Ovary (tissue), 9 donors: ENCODE results near the gene THBS3. TPM values are rescaled to one million over a fixed set of nuclear protein-coding genes. Genes with fewer than 3 reads are reported as not detected.

Experiments
- DNase-seq, 5 donors: peaks; one replicate each; pipeline ENCODE4 v3.0.0-alpha.2; 2019 to 2020
- H3K27ac ChIP-seq, 2 donors: fragments of 200-600 bp; one replicate each; pipeline versions ENCODE4 v1.5.1 to v1.8.0; 2019 to 2022
- H3K27me3 ChIP-seq: fragments of 200-600 bp; one replicate; pipeline ENCODE4 v1.8.0; 2022
- H3K36me3 ChIP-seq: fragments of 200-600 bp; sonication (generic); one replicate; pipeline ENCODE4 v1.5.1; 2019
- H3K4me1 ChIP-seq: one replicate; pipeline ENCODE4 v1.8.1; 2013; ENCODE audit warnings: mild to moderate bottlenecking, moderate library complexity; ENCODE audit not compliant: insufficient read depth
- H3K4me3 ChIP-seq: fragments of 200-600 bp; sonication (generic); one replicate; pipeline ENCODE4 v1.5.1; 2017
- H3K9me3 ChIP-seq, 2 donors: fragments of 200-600 bp in 1 of 2; sonication (generic) in 1 of 2; one replicate each; pipeline versions ENCODE4 v1.5.1 to v1.8.1; 2013 to 2019; ENCODE audit warnings: mild to moderate bottlenecking in 1 of 2, moderate library complexity in 1 of 2
- EP300 ChIP-seq: sonication (generic); formaldehyde crosslinking; IDR thresholded peaks from one replicate; pipeline ENCODE4 v1.6.1; 2017; ENCODE audit warnings: antibody characterized with exemption
- POLR2A ChIP-seq: fragments of 450-650 bp; IDR thresholded peaks from one replicate; pipeline ENCODE4 v1.6.1; 2017; ENCODE audit warnings: antibody characterized with exemption, mild to moderate bottlenecking, moderate library complexity
- WGBS, 3 donors: extraction: QIAGEN DNeasy Blood & Tissue Kit in 1 of 3; methylation state at CpG; one replicate each; pipeline versions ENCODE4 v1.1.5 to v1.1.7; 2013 to 2017; 5-methylcytosine and 5-hydroxymethylcytosine counted together
- intact Hi-C, 4 donors: fragments of 100-400 bp; cut with DNase I; formaldehyde crosslinking; loops; one replicate each; pipeline versions ENCODE4 v1.11.0 to v1.15.1; 2022 to 2023
- polyA plus RNA-seq, 2 donors: library from polyadenylated mRNA; stranded (reverse); fragments of 200-250 nt in 1 of 2; fragments of 350-450 nt in 1 of 2; fragmentation: Illumina TruSeq in 1 of 2; extraction: RNeasy Lipid Tissue Mini Kit (QIAGEN cat#74804) in 1 of 2; gene quantifications; one replicate each; pipeline ENCODE4 v1.2.3, GENCODE V29; 2013 to 2014
- total RNA-seq, 7 donors: library from RNA; depleted of rRNA in 2 of 7; stranded (reverse); fragments of >200 nt in 2 of 7; fragmentation: NEBNext Ultra II Directional in 3 of 7; extraction: Animal tissue kit (Norgen Biotek cat#: 25700) in 3 of 7; gene quantifications; one replicate each; pipeline versions ENCODE4 v1.1.0 to v1.2.4, GENCODE V29; 2016 to 2023
- TF ChIP-seq, protein P1 (sequence below), 3 donors: fragments of 450-650 bp in 2 of 3; fragments of 200-600 bp in 1 of 3; IDR thresholded peaks; one replicate each; pipeline versions ENCODE4 v1.5.1 to v1.8.0; 2016 to 2022; ENCODE audit warnings: antibody characterized with exemption in 3 of 3, mild to moderate bottlenecking in 1 of 3
- donor health status: DM: no; HTN: no; CAD: no; lungs with moderate emphysema.
- donor health status: DM: no; HTN: no; CAD: no.
- donor health status: Bipolar disorder and iron deficiency.
- donor health status: DM: yes; HTN: yes; CAD: no.
- donor health status: DM: no; HTN: no; CAD: no.
- donor health status: DM: yes; HTN: yes; CAD: no.

The THBS3 gene
- total and polyA plus RNA-seq, 9 donors = 19.9 to 50.2 (median 28.2) TPM

- Histone ChIP-seq H3K36me3 (no peaks in the 10 kb centered on the region), H3K4me3 (peak overlapping the region; percentile 95), H3K27ac (peak overlapping the region; percentile 56 to 80), H3K9me3 (no peaks in the 10 kb centered on the region), H3K4me1 (peaks cover 6% of the 10 kb centered on the region), H3K27me3 (no peaks in the 10 kb centered on the region)
- whole genome bisulfite sequencing, 3 donors = 29 to 38% (median 30%) methylated on average over 8 of the region's 8 CpGs
- intact Hi-C loops = loop anchor here in 2 of 4 donors (5.0 to 10.0 kb wide), 3 partner anchors 35 to 423 kb away; partner anchors contain the start of genes RUSC1 (in 1 of the 2) and SLC50A1 (in 1 of the 2)
- peak in 1 of 5 donors; percentile 11 for DNase-seq
- TF ChIP-seq, protein P1, sequence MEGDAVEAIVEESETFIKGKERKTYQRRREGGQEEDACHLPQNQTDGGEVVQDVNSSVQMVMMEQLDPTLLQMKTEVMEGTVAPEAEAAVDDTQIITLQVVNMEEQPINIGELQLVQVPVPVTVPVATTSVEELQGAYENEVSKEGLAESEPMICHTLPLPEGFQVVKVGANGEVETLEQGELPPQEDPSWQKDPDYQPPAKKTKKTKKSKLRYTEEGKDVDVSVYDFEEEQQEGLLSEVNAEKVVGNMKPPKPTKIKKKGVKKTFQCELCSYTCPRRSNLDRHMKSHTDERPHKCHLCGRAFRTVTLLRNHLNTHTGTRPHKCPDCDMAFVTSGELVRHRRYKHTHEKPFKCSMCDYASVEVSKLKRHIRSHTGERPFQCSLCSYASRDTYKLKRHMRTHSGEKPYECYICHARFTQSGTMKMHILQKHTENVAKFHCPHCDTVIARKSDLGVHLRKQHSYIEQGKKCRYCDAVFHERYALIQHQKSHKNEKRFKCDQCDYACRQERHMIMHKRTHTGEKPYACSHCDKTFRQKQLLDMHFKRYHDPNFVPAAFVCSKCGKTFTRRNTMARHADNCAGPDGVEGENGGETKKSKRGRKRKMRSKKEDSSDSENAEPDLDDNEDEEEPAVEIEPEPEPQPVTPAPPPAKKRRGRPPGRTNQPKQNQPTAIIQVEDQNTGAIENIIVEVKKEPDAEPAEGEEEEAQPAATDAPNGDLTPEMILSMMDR (IDR thresholded peaks at IDR 0.05) = no peak
- TF ChIP-seq POLR2A = no peak
- no peak for TF ChIP-seq EP300
Measured at GRCh38 chr1:155171836-155172731, 35.6 kb downstream of the THBS3 start.

- no peaks in the 10 kb centered on the region for H3K27me3 ChIP-seq
- no peak overlapping the region for H3K27ac ChIP-seq
- H3K36me3 ChIP-seq = no peaks in the 10 kb centered on the region
- TF ChIP-seq EP300 (no peak), POLR2A (no peak)
- TF ChIP-seq, protein P1 (IDR thresholded peaks at IDR 0.05) = no peak
- peak in 2 of 5 donors; percentile 4 to 7 for DNase-seq
- no peak overlapping the region for H3K4me3 ChIP-seq
- no peaks in the 10 kb centered on the region for H3K9me3 ChIP-seq
- 86 to 93% (median 89%) methylated on average over 7 of the region's 7 CpGs for WGBS, 3 donors
- peaks cover 7% of the 10 kb centered on the region for H3K4me1 ChIP-seq
- intact Hi-C loops = loop anchor here in 2 of 4 donors (5.0 to 10.0 kb wide), 3 partner anchors 34 to 424 kb away; partner anchors contain the start of genes RUSC1 (in 1 of the 2) and SLC50A1 (in 1 of the 2)
Measured at GRCh38 chr1:155170806-155171205, 36.9 kb downstream of the THBS3 start.

DNA sequence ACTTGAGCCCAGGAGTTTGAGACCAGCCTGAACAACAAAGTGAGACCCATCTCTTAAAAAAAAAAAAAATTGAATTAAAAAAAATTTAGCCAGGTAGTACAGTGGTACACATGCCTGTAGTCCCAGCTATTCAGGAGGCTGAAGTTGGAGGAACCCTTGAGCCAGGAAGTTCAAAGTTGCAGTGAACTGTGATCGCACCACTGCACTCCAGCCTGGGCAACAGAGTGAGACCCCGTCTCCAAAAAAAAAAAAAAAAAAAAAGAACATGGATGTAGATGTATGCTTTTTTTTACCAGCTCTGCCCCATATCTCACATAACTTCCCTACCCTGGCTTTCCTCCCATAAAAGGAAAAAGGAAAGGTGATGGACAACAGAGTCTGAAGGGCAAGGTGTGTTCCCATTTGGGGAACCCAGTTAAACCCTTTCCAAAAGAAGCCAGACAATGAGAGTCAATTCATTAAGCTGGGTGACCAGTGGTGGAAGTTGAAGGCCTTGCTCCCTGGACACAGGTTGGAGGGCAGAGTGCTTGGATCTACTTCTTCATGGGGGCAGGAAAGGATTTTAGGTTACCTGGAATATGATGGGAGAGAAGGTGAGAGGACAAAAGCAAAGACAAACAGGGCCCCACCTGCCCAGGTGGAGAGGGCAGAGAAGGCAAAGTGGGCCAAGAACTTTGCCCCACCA is 37.5 kb downstream of the THBS3 start:
- Histone ChIP-seq H3K9me3 (no peaks in the 10 kb centered on the region), H3K4me3 (no peak overlapping the region), H3K27ac (no peak overlapping the region), H3K4me1 (peaks cover 7% of the 10 kb centered on the region), H3K36me3 (no peaks in the 10 kb centered on the region), H3K27me3 (no peaks in the 10 kb centered on the region)
- peak in 1 of 5 donors; percentile 1 for DNase-seq
- intact Hi-C loops = loop anchor here in 2 of 4 donors (5.0 to 10.0 kb wide), 3 partner anchors 33 to 425 kb away; partner anchors contain the start of genes RUSC1 (in 1 of the 2) and SLC50A1 (in 1 of the 2)
- 80 to 89% (median 86%) methylated on average over 2 of the region's 2 CpGs for WGBS, 3 donors
- no peak for TF ChIP-seq EP300
- TF ChIP-seq POLR2A = no peak
- TF ChIP-seq, protein P1 (IDR thresholded peaks at IDR 0.05) = no peak

DNA sequence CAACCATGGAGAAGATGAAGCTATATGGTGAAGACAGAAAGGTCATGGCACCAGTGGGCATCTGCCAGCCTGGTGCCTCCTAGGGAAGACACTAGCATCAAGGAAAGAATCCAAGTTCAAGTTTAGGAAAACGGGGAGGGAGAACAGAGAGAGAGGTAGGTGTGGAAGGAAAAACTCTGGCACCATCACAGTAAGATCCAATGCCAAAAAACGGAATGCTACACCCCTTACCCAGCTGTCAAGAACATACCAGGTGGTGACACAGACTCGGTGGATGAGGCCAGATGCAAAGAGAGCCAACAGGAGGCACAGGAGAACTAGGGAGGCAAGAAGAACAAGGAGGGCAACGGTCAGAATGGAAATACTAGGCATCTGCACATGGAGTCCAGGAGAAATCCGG is 38.2 kb downstream of the THBS3 start:
- Histone ChIP-seq H3K4me1 (peaks cover 7% of the 10 kb centered on the region), H3K9me3 (no peaks in the 10 kb centered on the region), H3K36me3 (no peaks in the 10 kb centered on the region), H3K4me3 (no peak overlapping the region), H3K27ac (no peak overlapping the region), H3K27me3 (no peaks in the 10 kb centered on the region)
- no peak for DNase-seq
- 62 to 73% (median 70%) methylated on average over 5 of the region's 5 CpGs for WGBS, 3 donors
- intact Hi-C loops = loop anchor here (2.0 to 5.0 kb wide), 3 partner anchors 77 to 79 kb away; no protein-coding TSS in a partner anchor
- TF ChIP-seq, protein P1 (IDR thresholded peaks at IDR 0.05) = no peak
- TF ChIP-seq EP300 = no peak
- TF ChIP-seq POLR2A = no peak
